ENCODE data around the gene ZRANB1. TPM values are rescaled to one million over a fixed set of nuclear protein-coding genes. Genes with fewer than 3 reads are reported as not detected.

The ZRANB1 gene
- polyA plus RNA-seq, 3 donors = 23.2 to 29.1 (median 24.4) TPM

DNA sequence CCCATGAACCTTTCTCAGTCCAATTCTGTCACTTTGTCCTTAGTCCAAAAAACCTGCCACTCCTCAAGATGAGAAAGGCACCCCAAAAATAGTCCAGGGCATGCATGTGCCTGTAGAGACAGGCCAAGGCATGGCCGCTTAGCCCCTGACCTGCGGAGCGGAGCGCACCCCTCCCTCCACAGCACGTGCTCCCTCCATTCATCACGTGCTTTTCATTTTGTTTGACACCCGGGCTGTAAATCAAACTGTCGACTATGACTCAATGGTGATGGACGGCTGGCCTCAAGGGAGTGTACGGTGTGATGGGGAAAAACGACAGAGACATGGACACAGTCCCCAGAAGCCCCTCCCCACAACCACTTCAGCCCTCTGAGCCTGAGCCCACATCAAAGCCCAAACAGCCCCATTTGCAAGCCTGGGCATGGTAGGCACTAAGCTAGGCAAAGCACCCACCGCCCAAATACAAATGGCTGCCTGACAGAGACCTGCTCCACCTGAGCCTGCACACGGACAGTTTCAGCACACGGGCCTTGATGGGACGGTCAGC, 90.6 kb downstream of the ZRANB1 start:
- DNase-seq = no peak

DNA sequence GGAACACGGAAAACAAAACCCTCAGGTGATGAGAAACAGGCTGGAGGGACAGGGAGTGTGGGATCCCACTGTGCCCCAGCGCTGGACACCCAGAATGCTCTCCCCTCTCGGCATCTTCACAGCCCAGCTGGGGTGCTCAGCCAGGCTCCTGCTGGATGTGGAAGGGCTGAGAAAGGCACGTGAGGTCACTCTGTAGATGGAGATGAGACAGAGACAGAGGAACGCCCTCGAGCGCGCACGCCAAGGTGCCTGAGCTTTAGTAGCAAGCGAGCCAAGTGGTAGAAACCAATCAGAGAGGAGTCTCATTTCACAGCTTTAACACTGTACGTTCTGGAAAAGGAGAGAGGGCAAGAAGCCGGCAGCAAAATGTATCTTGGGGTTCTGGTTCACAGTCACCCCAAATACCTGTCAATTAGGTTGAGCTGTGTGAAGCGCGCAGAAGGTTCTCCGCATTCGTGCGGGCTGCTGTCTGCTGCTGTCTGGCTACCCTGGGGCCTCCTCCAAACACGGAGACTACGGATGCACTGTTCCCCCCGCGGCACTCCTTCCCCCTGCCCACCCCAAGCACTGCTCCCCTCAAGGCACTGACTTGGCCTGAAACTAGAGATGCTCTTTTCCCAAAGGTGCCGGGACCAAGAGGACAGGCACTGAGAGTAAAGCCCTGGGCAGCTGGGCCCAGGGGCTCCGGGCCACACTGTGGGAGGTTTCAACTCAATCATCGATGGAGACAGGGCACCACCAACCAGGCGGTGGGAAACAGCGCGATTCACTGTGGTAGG, 91.4 kb downstream of the ZRANB1 start:
- no peak for DNase-seq

DNA sequence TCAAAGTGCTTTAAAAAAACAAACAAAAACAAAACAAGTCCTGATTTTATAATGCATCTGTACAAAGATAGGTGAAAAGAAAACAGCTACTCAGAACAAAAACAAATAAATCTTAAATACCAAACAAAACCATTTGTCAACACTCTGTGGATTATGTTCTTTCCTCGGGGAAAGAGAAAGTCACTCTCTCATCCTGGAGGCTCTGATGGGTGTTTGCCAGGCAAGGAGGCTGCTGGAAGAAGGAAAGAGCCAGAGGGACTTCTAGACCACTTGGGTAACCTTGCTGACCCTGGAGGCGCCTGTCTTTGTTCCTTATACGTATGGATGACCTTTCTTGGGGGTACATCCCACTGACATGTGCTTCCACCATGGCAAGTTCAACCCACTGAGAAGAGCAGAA, 92.8 kb downstream of the ZRANB1 start:
- DNase-seq = no peak

DNA sequence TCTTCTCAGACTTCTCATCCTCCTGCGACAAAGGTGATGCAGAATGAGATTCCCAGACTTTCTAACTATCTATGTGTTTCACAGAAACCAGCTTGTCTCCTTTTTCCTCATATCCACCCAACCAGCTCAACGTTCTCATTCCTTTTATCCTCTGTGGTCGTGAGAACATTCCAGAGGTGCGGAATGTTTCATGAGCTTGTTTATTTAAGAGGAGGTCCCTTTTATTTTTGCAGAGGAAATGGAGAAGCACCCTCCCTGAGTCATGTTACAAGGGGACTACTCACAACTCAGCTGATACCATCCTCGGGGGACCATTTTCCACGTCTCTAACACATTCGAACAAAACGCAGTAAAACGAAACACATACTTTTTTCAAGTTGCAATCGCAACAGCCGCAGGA, 93.2 kb downstream of the ZRANB1 start:
- no peak for DNase-seq

DNA sequence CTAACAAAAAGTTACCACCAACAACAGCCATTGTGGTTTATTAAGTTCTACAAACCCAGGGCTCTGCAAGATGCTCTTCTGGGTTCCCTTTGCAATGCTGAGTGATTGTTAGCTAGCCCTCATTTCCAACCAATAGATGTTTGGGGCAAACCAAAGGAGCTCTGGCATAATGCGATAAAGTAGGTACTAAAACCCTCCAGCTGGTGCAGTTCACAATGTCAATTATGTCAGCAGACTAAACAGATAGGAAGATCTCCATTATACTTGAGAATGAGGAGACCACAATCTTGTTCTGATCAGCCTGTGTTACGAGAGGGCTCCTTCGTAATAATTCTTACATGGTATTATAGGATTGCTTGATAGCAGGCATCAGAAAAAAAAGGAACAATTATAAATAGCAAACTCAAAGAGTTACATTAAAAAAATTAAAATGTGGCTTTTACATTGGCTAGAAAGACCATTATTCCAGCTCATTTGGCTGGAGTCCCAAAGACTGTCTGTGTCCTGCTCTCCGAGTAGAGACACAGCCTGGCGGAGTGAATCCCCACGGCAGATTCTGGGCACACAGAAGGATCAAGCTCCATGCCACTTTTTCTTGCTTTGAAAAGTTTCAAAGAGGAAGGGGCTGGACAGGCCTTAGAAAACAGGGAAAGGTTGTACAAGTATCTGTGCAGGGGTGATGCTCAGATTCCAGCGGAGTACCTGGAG, 93.8 kb downstream of the ZRANB1 start:
- no peak for DNase-seq

DNA sequence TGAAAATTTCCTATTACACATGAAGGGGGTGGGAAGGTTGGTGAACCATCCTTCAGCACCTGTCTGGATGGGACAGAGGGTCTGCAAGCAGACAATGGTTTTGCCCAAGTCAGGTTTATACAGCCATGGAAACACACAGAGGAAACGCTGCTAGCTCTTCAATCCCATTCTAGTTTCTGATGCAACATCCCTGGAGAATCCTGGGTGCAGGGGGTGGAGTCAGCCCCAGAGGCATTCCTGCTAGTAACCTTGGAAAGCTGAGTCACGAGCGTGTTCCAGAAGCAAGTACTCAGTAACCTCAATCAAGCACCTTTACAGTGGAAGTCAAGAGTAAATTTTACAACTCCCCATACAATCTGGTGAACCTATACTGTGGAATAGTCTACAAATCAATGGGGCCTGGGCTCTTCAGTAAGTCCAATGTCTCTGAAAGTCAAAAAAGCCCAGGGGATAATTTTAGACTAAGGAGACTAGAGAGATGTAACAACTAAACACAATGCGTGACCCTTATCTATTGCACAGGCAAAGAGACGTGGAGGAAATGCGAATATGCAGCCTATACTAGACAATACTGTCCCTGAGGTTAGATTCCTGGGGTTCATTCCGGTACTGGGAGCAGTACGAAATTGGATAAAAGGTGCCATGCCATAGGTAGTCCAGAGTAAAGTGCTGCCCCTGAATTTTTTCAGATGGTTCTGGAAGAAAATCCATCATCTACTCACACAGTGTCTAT, 95.4 kb downstream of the ZRANB1 start:
- DNase-seq = no peak

Other genes with a start within 250 kb of the ZRANB1 start
- gene FAM53B, start 197.7 kb upstream of the ZRANB1 start, polyA plus RNA-seq (ENCODE audit: insufficient read length in 3 of 3) = 10 to 100 TPM; 24.9 to 30.9 (median 29.1) TPM
- gene EEF1AKMT2, start 150.2 kb upstream of the ZRANB1 start, polyA plus RNA-seq (ENCODE audit: insufficient read length in 3 of 3) = 10 to 100 TPM; 30.9 to 33.0 (median 31.3) TPM
- 10 to 100 TPM; 21.6 to 26.2 (median 23.4) TPM for gene ABRAXAS2, start 140.3 kb upstream of the ZRANB1 start, polyA plus RNA-seq (ENCODE audit: insufficient read length in 3 of 3)
- gene CTBP2, start 218.4 kb downstream of the ZRANB1 start, polyA plus RNA-seq (ENCODE audit: insufficient read length in 3 of 3) = 100 to 1,000 TPM in 1 of 3 donors, 10 to 100 TPM in 2; 91.1 to 100 (median 98.0) TPM

All from renal pelvis (tissue), 4 donors.